H1 (cell line): ENCODE results near the gene MBD1. TPM values are rescaled to one million over a fixed set of nuclear protein-coding genes. Genes with fewer than 3 reads are reported as not detected.
A peak's percentile ranks its signal among the peaks of the same experiment; 100 is the strongest.

ENCODE experiments used
- ASH2L ChIP-seq: fragments of 200-600, 300-600 bp; sonication (generic); IDR thresholded peaks from one replicate; pipeline ENCODE4 v1.7.1; 2017; ENCODE audit warnings: low read length
- BCL11A ChIP-seq, 2 experiments: IDR thresholded peaks; one replicate each; pipeline ENCODE4 v1.6.1; 2011; ENCODE audit warnings: low read depth in 2 of 2, low read length in 2 of 2, mild to moderate bottlenecking in 2 of 2
- CBX8 ChIP-seq: fragments of 300-800, 300-1000 bp; sonication (generic); IDR thresholded peaks from 2 replicates; pipeline ENCODE4 v1.7.1; 2016; ENCODE audit warnings: low read depth, low read length, borderline replicate concordance
- CTBP2 ChIP-seq: IDR thresholded peaks from 2 replicates; pipeline ENCODE4 v1.7.0; 2011; ENCODE audit warnings: borderline replicate concordance, mild to moderate bottlenecking, moderate library complexity, mixed read lengths, low read length; ENCODE audit not compliant: insufficient read depth, insufficient read length
- EGR1 ChIP-seq: IDR thresholded peaks from 2 replicates; pipeline ENCODE4 v1.6.1; 2011; ENCODE audit warnings: low read depth, low read length, borderline replicate concordance
- FOSL1 ChIP-seq: IDR thresholded peaks from 2 replicates; pipeline ENCODE4 v1.6.1; 2011; ENCODE audit warnings: mild to moderate bottlenecking, low read depth, low read length, moderate library complexity; ENCODE audit not compliant: insufficient read depth
- GABPA ChIP-seq: IDR thresholded peaks from 2 replicates; pipeline ENCODE4 v1.6.1; 2011; ENCODE audit warnings: mild to moderate bottlenecking, low read length, moderate library complexity, borderline replicate concordance; ENCODE audit not compliant: insufficient read depth
- MAFK ChIP-seq: IDR thresholded peaks from 2 replicates; pipeline ENCODE4 v1.6.1; 2012; ENCODE audit warnings: low read depth, mild to moderate bottlenecking, improper control_type of control experiment, low read length
- NANOG ChIP-seq: IDR thresholded peaks from 2 replicates; pipeline ENCODE4 v1.6.1; 2011; ENCODE audit warnings: low read length, low read depth, mild to moderate bottlenecking, inconsistent platforms; ENCODE audit not compliant: insufficient read depth, poor library complexity, severe bottlenecking
- NRF1 ChIP-seq: IDR thresholded peaks from 2 replicates; pipeline ENCODE4 v1.6.1; 2011; ENCODE audit warnings: mild to moderate bottlenecking, low read depth, low read length, improper control_type of control experiment
- POLR2A ChIP-seq, 2 experiments: IDR thresholded peaks; 1 replicate in 1 of 2; 2 replicates in 1 of 2; pipeline ENCODE4 v1.6.1; 2011; ENCODE audit warnings: low read depth in 2 of 2, low read length in 2 of 2, mild to moderate bottlenecking in 2 of 2; ENCODE audit errors: control extremely low read depth in 1 of 2
- POLR2AphosphoS5 ChIP-seq: IDR thresholded peaks from 2 replicates; pipeline ENCODE4 v1.6.1; 2011; ENCODE audit warnings: low read depth, low read length
- RAD21 ChIP-seq, 2 experiments: IDR thresholded peaks in 1 of 2; conservative IDR thresholded peaks in 1 of 2; 2 replicates each; pipeline ENCODE4 v1.6.1; 2011; ENCODE audit warnings: low read depth in 2 of 2, low read length in 2 of 2, improper control_type of control experiment in 1 of 2, inconsistent platforms in 1 of 2, mild to moderate bottlenecking in 1 of 2, moderate library complexity in 1 of 2
- RXRA ChIP-seq: IDR thresholded peaks from 2 replicates; pipeline ENCODE4 v1.6.1; 2011; ENCODE audit warnings: low read depth, mild to moderate bottlenecking, low read length, moderate library complexity; ENCODE audit not compliant: insufficient read depth
- SIN3A ChIP-seq, 2 experiments: IDR thresholded peaks in 1 of 2; conservative IDR thresholded peaks in 1 of 2; 2 replicates each; pipeline ENCODE4 v1.6.1; 2011 to 2012; ENCODE audit warnings: low read length in 2 of 2, improper control_type of control experiment in 1 of 2, low read depth in 1 of 2, mild to moderate bottlenecking in 1 of 2
- SP1 ChIP-seq: IDR thresholded peaks from 2 replicates; pipeline ENCODE4 v1.6.1; 2011; ENCODE audit warnings: low read depth, low read length
- SUZ12 ChIP-seq: fragments of 200-600 bp; sonication (generic); IDR thresholded peaks from 2 replicates; pipeline ENCODE4 v1.6.1; 2012; ENCODE audit warnings: mild to moderate bottlenecking, inconsistent platforms, low read length, moderate library complexity, mixed read lengths
- ZNF274 ChIP-seq: IDR thresholded peaks from 2 replicates; pipeline ENCODE4 v1.7.0; 2012; ENCODE audit warnings: low read length, borderline replicate concordance; ENCODE audit errors: extremely low read depth
- polyA plus RNA-seq, 7 experiments: library from polyadenylated mRNA; depleted of rRNA in 3 of 7; stranded (reverse) in 5 of 7; unstranded in 2 of 7; fragments of >200 nt in 5 of 7; fragments of 200-250 nt in 2 of 7; gene quantifications; 1 replicate in 5 of 7; 2 replicates in 1 of 7; 4 replicates in 1 of 7; pipeline versions ENCODE4 v1.2.1 to v1.2.3, GENCODE V29; 2011 to 2013; ENCODE audit warnings: missing spikeins in 2 of 7, mixed read lengths in 2 of 7
- total RNA-seq: library from RNA; stranded (reverse); fragmentation: NEBNext Ultra II Directional; extraction: Animal tissue kit (Norgen Biotek cat#: 25700); gene quantifications from 2 replicates; pipeline ENCODE4 v1.2.1, GENCODE V29; 2021

MBD1 gene
- total and polyA plus RNA-seq, 2 of the 8 experiments (the other 6 are each of a cell fraction or from before 2014, with no cell fraction given), result 32.2 to 41.6 TPM

GRCh38 chr18:50266248-50266704 is 15.0 kb downstream of the MBD1 start, which contains the start of gene CFAP53 (continued):
- TF ChIP-seq GABPA (peak; percentile 72; the same call in 1 of the 2 replicates), POLR2A (IDR thresholded peaks at IDR 0.05; ENCODE audit: control extremely low read depth in 1 of 2, low read depth in 2 of 2, low read length in 2 of 2) (no peak), RXRA (no peak), NRF1 (peak; percentile 55), SIN3A (conservative IDR thresholded peaks at IDR 0.05 in 1 of 2, IDR thresholded peaks at IDR 0.05 in 1 of 2; ENCODE audit: low read depth in 1 of 2, low read length in 2 of 2) (peak; percentile 52 to 97; a peak in 2 of 4 replicates), CTBP2 (no peak), SUZ12 (no peak), EGR1 (peak; percentile 47; the same call in 1 of the 2 replicates), FOSL1 (no peak), MAFK (no peak), NANOG (no peak), BCL11A (IDR thresholded peaks at IDR 0.05; ENCODE audit: low read depth in 2 of 2, low read length in 2 of 2) (no peak), RAD21 (IDR thresholded peaks at IDR 0.05 in 1 of 2, conservative IDR thresholded peaks at IDR 0.05 in 1 of 2; ENCODE audit: low read depth in 2 of 2, low read length in 2 of 2) (no peak), POLR2AphosphoS5 (no peak), ZNF274 (no peak), SP1 (no peak), ASH2L (peak; percentile 29), CBX8 (no peak)
